K562 (cell line): ENCODE data around the gene UBE2I. TPM values are rescaled to one million over a fixed set of nuclear protein-coding genes. Genes with fewer than 3 reads are reported as not detected.
A peak's percentile ranks its signal among the peaks of the same experiment; 100 is the strongest.

ENCODE experiments used
- BHLHE40 ChIP-seq: IDR thresholded peaks from 2 replicates; pipeline ENCODE4 v1.6.1; 2011; ENCODE audit warnings: low read length, improper control_type of control experiment
- BMI1 ChIP-seq: fragments of 150-350 bp; IDR thresholded peaks from 2 replicates; pipeline ENCODE4 v1.6.1; 2014; ENCODE audit warnings: low read length
- CBX2 ChIP-seq: fragments of 200-600 bp; sonication (generic); IDR thresholded peaks from one replicate; pipeline ENCODE4 v1.6.1; 2012; ENCODE audit warnings: mild to moderate bottlenecking, low read length, inconsistent platforms; ENCODE audit not compliant: insufficient read depth, poor library complexity, severe bottlenecking
- CXXC5 ChIP-seq: fragments of 250-450 bp; sonication (Bioruptor Pico); IDR thresholded peaks from 2 replicates; pipeline ENCODE4 v1.8.0; 2022; ENCODE audit warnings: inconsistent platforms, mild to moderate bottlenecking, moderate library complexity
- HMG20A ChIP-seq: fragments of 450-650 bp; formaldehyde crosslinking; conservative IDR thresholded peaks from 2 replicates; pipeline ENCODE4 v1.4.0; 2020; ENCODE audit warnings: mild to moderate bottlenecking, mixed read lengths
- HNRNPL ChIP-seq: fragments of 200-400 bp; formaldehyde crosslinking; IDR thresholded peaks from 2 replicates; pipeline ENCODE4 v1.6.1; 2017; ENCODE audit warnings: low read depth, mild to moderate bottlenecking, low read length
- MAFK ChIP-seq: IDR thresholded peaks from 2 replicates; pipeline ENCODE4 v1.6.1; 2011; ENCODE audit warnings: low read length, improper control_type of control experiment
- MECOM ChIP-seq: fragments of 250-450 bp; sonication (Bioruptor Pico); IDR thresholded peaks from 2 replicates; pipeline ENCODE4 v1.8.0; 2022; ENCODE audit warnings: inconsistent platforms
- NFIX ChIP-seq: fragments of 250-450 bp; sonication (Bioruptor Pico); IDR thresholded peaks from 2 replicates; pipeline ENCODE4 v1.4.0; 2020; ENCODE audit warnings: low read depth, mild to moderate bottlenecking, moderate library complexity
- RHOXF2B ChIP-seq: fragments of 250-450 bp; sonication (Bioruptor Pico); conservative IDR thresholded peaks from 2 replicates; pipeline ENCODE4 v1.5.1; 2021
- SMARCA5 ChIP-seq: fragments of 450-650 bp; IDR thresholded peaks from 2 replicates; pipeline ENCODE4 v1.6.1; 2016
- TAF9B ChIP-seq: fragments of 450-650 bp; IDR thresholded peaks from 2 replicates; pipeline ENCODE4 v1.6.1; 2018; ENCODE audit warnings: mild to moderate bottlenecking; ENCODE audit not compliant: partially characterized antibody
- TEAD1 ChIP-seq, 2 experiments: fragments of 450-650 bp in 1 of 2; sonication (generic) in 1 of 2; formaldehyde crosslinking; IDR thresholded peaks; 2 replicates each; pipeline versions ENCODE4 v1.4.0 to v1.8.0; 2020 to 2022; ENCODE audit warnings: mild to moderate bottlenecking in 2 of 2, missing genetic modification reagents in 1 of 2
- ZFX ChIP-seq: sonication (generic); formaldehyde crosslinking; IDR thresholded peaks from 2 replicates; pipeline ENCODE4 v1.8.0; 2022; ENCODE audit warnings: mild to moderate bottlenecking, missing genetic modification reagents, moderate library complexity
- ZNF133 ChIP-seq: fragments of 250-450 bp; sonication (Bioruptor Pico); IDR thresholded peaks from 2 replicates; pipeline ENCODE4 v1.4.0; 2020; ENCODE audit warnings: mild to moderate bottlenecking
- ZNF184 ChIP-seq: sonication (generic); formaldehyde crosslinking; IDR thresholded peaks from 2 replicates; pipeline ENCODE4 v1.5.0; 2020; ENCODE audit warnings: missing genetic modification reagents
- ZNF253 ChIP-seq: fragments of 250-450 bp; sonication (Bioruptor Pico); conservative IDR thresholded peaks from 2 replicates; pipeline ENCODE4 v1.6.1; 2021; ENCODE audit warnings: mild to moderate bottlenecking
- ZNF311 ChIP-seq: fragments of 250-450 bp; sonication (Bioruptor Pico); IDR thresholded peaks from 2 replicates; pipeline ENCODE4 v1.4.0; 2020; ENCODE audit warnings: mild to moderate bottlenecking, moderate library complexity
- ZNF57 ChIP-seq: fragments of 450-650 bp; formaldehyde crosslinking; IDR thresholded peaks from 2 replicates; pipeline ENCODE4 v1.4.0; 2020; ENCODE audit warnings: mild to moderate bottlenecking, moderate library complexity
- ZNF589 ChIP-seq: fragments of 200-800 bp; sonication (Bioruptor generic); IDR thresholded peaks from 2 replicates; pipeline ENCODE4 v1.6.1; 2016; ENCODE audit warnings: low read depth, missing genetic modification characterization, missing compliant biosample characterization
- ZNF830 ChIP-seq: fragments of 250-450 bp; sonication (Bioruptor Pico); IDR thresholded peaks from 2 replicates; pipeline ENCODE4 v1.5.0; 2021; ENCODE audit warnings: mild to moderate bottlenecking
- polyA plus RNA-seq, 8 experiments: library from polyadenylated mRNA; depleted of rRNA in 4 of 8; stranded (reverse) in 5 of 8; unstranded in 3 of 8; fragments of >200 nt; fragmentation: Nextera tagmentation in 2 of 8; fragmentation: Illumina TruSeq in 1 of 8; extraction: Ambion mirVana in 2 of 8; extraction: Trizol in 1 of 8; gene quantifications; 2 replicates each; pipeline versions ENCODE4 v1.2.1 to v1.2.3, GENCODE V29; 2011 to 2014; ENCODE audit warnings: inconsistent platforms in 1 of 8, missing spikeins in 1 of 8
- total RNA-seq, 7 experiments: library from RNA; depleted of rRNA in 6 of 7; stranded (reverse); fragments of >200 nt in 6 of 7; fragmentation: Illumina TruSeq in 2 of 7; extraction: Trizol in 2 of 7; gene quantifications; 2 replicates each; pipeline versions ENCODE4 v1.2.1 to v1.2.3, GENCODE V29; 2011 to 2021; ENCODE audit warnings: low replicate concordance in 1 of 7
- TF ChIP-seq, protein P1 (sequence below): sonication (generic); formaldehyde crosslinking; IDR thresholded peaks from 2 replicates; pipeline ENCODE4 v1.8.0; 2022; ENCODE audit warnings: mild to moderate bottlenecking, missing genetic modification reagents
- TF ChIP-seq, protein P2 (sequence below): fragments of 450-650 bp; IDR thresholded peaks from 2 replicates; pipeline ENCODE4 v1.6.1; 2016; ENCODE audit warnings: missing biosample characterization, missing genetic modification characterization
- TF ChIP-seq, protein P3 (sequence below): fragments of 450-650 bp; IDR thresholded peaks from one replicate; pipeline ENCODE4 v1.6.1; 2018; ENCODE audit warnings: mild to moderate bottlenecking, moderate library complexity; ENCODE audit not compliant: partially characterized antibody
- TF ChIP-seq, protein P4 (sequence below): fragments of 250-450 bp; sonication (Bioruptor Pico); IDR thresholded peaks from 2 replicates; pipeline ENCODE4 v1.8.0; 2022; ENCODE audit warnings: inconsistent platforms

Gene UBE2I
- total and polyA plus RNA-seq, 9 of the 15 experiments (the other 6 are each of a cell fraction or from before 2014, with no cell fraction given): 36.6 to 254 (median 104) TPM

DNA sequence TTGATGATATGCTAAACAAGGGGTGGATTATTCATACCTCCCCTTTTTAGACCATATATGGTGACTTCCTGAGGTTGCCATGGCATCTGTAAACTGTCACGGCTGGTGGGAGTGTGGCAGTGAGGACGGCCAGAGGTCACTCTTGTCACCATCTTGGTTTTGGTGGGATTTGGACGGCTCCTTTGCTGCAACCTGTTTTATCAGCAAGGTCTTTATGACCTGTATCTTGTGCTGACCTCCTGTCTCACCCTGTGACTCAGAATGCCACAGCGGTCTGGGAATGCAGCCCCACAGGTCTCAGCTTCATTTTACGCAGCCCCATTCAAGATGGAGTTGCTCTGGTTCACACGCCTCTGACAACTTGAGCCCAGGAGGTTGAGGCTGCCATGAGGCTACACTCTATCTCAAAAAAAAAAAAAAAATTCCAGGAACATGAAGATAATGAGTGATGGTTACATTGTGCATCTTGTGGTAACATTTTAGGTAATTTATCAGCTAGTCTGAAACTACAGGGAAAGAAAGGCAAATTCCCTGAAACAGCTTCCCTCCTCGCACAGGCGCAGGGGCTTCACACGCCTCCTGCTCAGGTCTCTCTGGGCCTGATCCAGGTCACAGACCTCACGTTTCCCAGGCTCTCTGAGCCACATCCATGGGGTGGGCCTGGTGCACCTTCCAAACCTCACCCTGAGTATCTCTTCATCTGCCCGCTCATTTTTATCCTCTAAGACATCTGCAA lies 15.3 kb upstream of the UBE2I start (continued):
- TF ChIP-seq ZNF589 (CRISPR knock-in tag): peak; percentile 100
- TF ChIP-seq, protein P1, sequence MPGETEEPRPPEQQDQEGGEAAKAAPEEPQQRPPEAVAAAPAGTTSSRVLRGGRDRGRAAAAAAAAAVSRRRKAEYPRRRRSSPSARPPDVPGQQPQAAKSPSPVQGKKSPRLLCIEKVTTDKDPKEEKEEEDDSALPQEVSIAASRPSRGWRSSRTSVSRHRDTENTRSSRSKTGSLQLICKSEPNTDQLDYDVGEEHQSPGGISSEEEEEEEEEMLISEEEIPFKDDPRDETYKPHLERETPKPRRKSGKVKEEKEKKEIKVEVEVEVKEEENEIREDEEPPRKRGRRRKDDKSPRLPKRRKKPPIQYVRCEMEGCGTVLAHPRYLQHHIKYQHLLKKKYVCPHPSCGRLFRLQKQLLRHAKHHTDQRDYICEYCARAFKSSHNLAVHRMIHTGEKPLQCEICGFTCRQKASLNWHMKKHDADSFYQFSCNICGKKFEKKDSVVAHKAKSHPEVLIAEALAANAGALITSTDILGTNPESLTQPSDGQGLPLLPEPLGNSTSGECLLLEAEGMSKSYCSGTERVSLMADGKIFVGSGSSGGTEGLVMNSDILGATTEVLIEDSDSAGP (CRISPR knock-in tag): no peak
- no peak; the same call in 1 of the 2 replicates for TF ChIP-seq BHLHE40
- peak; percentile 55; the same call in 1 of the 2 replicates for TF ChIP-seq BMI1
- no peak for TF ChIP-seq SMARCA5
- TF ChIP-seq, protein P2, sequence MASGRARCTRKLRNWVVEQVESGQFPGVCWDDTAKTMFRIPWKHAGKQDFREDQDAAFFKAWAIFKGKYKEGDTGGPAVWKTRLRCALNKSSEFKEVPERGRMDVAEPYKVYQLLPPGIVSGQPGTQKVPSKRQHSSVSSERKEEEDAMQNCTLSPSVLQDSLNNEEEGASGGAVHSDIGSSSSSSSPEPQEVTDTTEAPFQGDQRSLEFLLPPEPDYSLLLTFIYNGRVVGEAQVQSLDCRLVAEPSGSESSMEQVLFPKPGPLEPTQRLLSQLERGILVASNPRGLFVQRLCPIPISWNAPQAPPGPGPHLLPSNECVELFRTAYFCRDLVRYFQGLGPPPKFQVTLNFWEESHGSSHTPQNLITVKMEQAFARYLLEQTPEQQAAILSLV (tag): peak; percentile 99
- TF ChIP-seq, protein P3, sequence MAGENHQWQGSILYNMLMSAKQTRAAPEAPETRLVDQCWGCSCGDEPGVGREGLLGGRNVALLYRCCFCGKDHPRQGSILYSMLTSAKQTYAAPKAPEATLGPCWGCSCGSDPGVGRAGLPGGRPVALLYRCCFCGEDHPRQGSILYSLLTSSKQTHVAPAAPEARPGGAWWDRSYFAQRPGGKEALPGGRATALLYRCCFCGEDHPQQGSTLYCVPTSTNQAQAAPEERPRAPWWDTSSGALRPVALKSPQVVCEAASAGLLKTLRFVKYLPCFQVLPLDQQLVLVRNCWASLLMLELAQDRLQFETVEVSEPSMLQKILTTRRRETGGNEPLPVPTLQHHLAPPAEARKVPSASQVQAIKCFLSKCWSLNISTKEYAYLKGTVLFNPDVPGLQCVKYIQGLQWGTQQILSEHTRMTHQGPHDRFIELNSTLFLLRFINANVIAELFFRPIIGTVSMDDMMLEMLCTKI: no peak
- TF ChIP-seq HNRNPL: no peak
- TF ChIP-seq ZNF133: peak; percentile 96
- TF ChIP-seq MECOM (CRISPR knock-in tag): peak; percentile 98
- no peak for TF ChIP-seq TAF9B
- TF ChIP-seq, protein P4, sequence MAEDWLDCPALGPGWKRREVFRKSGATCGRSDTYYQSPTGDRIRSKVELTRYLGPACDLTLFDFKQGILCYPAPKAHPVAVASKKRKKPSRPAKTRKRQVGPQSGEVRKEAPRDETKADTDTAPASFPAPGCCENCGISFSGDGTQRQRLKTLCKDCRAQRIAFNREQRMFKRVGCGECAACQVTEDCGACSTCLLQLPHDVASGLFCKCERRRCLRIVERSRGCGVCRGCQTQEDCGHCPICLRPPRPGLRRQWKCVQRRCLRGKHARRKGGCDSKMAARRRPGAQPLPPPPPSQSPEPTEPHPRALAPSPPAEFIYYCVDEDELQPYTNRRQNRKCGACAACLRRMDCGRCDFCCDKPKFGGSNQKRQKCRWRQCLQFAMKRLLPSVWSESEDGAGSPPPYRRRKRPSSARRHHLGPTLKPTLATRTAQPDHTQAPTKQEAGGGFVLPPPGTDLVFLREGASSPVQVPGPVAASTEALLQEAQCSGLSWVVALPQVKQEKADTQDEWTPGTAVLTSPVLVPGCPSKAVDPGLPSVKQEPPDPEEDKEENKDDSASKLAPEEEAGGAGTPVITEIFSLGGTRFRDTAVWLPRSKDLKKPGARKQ (CRISPR knock-in tag): peak; percentile 87
- TF ChIP-seq HMG20A: peak; percentile 83
- peak; percentile 93 for TF ChIP-seq ZNF57
- peak in 1 of 2 experiments; percentile 99; a peak in 2 of 4 replicates for TF ChIP-seq TEAD1 (CRISPR knock-in tag; IDR thresholded peaks at IDR 0.05)
- TF ChIP-seq CBX2: no peak
- peak; percentile 97 for TF ChIP-seq ZNF311
- TF ChIP-seq RHOXF2B (CRISPR knock-in tag): peak; percentile 96
- peak; percentile 70; the same call in 1 of the 2 replicates for TF ChIP-seq ZNF253 (CRISPR knock-in tag)
- TF ChIP-seq NFIX (CRISPR knock-in tag): peak; percentile 65
- TF ChIP-seq ZNF184: no peak
- TF ChIP-seq CXXC5 (CRISPR knock-in tag): peak; percentile 98
- TF ChIP-seq ZNF830 (CRISPR knock-in tag): peak; percentile 97; the same call in 1 of the 2 replicates
- TF ChIP-seq ZFX (CRISPR knock-in tag): peak; percentile 38; the same call in 1 of the 2 replicates
- no peak for TF ChIP-seq MAFK
